Activated gamma-delta T cell treated with anti-CD3 and anti-CD28 coated beads, Interleukin-2, amount 50 U/mL, for 16 hours (primary cell): ENCODE measurements around the gene FRRS1L.

ENCODE experiments used
- DNase-seq: peaks from one replicate; pipeline ENCODE4 v3.0.0-alpha.2; 2020; ENCODE audit warnings: low read depth

Gene FRRS1L, protein sequence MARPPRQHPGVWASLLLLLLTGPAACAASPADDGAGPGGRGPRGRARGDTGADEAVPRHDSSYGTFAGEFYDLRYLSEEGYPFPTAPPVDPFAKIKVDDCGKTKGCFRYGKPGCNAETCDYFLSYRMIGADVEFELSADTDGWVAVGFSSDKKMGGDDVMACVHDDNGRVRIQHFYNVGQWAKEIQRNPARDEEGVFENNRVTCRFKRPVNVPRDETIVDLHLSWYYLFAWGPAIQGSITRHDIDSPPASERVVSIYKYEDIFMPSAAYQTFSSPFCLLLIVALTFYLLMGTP

DNA sequence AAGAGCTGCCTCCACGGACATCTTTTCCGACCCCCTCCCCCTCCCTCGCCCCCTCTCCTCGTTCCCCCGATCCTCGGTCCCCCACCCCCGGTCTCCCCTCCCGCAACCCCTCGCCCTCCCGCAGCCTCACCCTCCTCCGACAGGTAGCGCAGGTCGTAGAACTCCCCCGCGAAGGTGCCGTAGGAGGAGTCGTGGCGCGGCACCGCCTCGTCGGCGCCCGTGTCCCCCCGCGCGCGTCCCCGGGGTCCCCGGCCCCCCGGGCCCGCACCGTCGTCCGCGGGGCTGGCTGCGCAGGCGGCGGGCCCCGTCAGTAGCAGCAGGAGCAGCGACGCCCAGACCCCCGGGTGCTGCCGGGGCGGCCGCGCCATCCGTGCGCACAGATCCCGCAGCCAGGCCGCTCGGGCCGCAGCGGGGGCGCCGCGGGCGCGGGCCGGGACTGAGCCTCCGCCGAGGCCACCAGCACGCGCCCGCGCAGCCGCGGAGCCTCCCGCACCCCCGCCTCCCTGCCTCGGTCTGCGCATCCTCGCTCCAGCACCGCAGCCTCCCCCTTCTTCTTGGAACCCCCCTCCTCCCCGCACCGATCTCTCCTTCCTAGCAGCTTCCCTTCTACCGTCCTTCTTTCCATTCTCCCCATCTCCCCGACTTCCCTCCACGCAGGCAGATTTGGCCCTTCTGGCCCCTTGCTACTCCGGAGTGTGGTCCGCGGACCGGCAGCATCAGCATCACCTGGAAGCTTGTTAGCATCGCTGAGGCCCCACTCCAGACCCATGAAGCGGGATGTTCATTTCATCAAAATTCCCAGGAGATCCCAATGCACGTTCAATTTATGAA lies at the start of gene FRRS1L:
FRRS1L (minus strand) TSS at position 479 of the 831 bp plus-strand sequence; CDS start at position 368, 111 bp downstream.
- DNase-seq, result no peak

DNA sequence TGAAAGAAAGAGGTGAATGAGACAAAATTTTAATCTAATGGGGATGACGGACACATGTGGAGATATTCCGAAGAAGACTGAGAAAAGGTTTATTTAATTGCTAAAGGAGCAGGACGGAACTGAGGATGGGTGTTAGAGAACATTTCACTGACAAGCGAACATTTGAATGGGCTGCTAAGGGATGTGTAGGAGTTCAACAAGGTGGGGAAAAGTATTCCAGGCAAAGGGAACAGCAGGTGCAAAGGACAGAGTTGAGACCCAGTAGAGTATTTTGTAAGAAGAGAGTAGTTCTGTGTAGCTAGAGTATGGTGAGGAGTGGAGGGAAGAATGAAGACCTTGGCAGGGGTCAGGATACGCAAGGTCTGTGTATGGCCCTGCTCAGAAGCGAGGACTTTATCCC lies 47.4 kb upstream of the FRRS1L start:
- DNase-seq, result no peak

DNA sequence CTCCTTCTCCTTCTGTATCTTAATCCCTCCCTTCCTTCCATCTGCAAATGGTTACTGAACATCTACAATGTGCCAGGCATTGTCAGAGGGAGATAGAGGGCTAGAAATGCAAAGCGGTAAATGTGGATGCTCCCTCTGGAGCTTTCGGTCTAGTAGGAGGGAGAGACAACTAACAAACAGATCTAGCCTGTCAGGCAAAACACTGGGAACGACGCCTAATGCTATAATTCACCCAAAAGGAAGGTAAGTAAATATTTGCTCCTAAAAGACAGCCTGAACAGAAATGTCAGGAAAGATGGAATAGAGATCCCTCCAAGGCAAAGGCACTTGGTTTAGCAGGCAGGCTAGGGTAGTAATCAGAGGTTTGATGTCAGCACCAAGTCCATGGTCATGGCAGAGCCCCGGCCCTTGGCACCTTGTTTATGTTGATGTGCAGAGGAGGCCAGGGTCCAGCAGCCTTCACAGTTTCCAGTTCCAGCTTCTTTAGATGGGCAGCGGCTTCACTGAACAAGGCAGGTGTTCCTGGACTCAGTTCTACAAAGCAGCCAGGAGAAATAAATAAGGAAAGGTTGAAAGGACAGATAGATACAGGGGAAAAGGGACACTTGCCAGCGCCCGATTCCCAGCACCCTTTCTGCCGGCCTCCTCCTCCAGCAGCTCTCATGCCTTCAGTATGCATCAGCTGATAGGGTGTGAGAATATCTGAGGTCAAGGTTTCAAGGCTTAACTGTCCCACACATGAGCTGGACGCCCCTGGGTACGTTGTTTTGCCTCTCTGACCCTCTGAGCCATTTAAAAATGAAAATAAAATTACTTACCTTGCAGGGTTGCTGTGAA lies 46.5 kb upstream of the FRRS1L start:
- DNase-seq, result no peak

DNA sequence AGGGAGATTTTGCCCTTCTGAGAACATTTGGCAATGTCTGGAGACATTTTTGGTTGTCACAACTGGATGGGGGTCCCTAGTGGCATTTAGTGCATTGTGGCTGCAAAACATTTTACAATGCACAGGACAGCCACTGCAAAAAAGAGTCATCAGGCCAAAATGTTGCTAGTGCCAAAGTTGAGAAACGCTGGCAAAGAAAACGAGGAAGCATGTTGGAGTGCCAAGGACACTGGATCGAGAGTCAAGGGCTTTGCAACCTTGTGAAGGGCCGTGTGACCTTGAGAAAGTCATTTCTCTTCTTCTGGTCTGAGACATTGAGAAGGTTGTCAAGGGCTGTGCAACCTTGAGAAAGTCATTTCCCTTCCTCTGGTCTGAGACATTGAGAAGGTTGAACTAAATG lies 45.7 kb upstream of the FRRS1L start:
- DNase-seq, result no peak

DNA sequence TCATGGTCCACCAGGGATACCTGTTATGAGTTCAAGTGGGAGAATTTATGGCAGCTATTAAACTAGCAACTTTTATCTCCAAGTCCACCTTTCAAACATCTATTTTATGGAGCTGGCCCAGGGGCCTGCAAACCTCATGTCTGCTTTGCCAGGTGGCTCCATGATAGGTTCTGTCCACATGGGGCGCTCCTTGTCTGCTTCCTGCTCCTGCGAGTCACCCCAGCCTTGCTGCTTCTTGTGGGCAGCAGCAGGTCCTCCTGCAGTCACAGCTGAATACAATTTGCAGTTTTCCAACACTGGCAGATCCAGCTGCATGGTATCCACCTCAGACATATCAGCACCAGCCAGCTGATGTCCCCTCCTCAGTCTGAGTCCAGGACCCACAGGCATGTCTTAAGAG lies 39.6 kb upstream of the FRRS1L start:
- DNase-seq, result no peak

DNA sequence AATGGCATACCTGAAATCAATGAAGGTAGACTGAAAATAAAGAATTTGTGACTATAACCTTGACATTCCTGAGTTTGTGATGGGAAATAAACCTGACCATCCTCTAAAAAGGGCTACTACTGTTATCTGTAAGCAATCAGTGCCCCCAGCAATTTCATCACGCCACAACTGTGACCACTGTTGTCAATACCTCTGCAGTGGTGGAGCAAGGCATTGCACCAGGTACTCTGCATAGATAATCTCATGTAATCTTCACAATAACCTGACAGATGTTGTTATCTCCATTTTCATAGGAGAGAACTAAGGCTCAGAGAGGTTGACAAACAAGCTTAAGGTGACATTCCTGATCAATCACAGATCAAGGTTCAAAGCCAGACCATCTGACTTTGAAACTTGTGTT lies 38.5 kb upstream of the FRRS1L start:
- no peak for DNase-seq

DNA sequence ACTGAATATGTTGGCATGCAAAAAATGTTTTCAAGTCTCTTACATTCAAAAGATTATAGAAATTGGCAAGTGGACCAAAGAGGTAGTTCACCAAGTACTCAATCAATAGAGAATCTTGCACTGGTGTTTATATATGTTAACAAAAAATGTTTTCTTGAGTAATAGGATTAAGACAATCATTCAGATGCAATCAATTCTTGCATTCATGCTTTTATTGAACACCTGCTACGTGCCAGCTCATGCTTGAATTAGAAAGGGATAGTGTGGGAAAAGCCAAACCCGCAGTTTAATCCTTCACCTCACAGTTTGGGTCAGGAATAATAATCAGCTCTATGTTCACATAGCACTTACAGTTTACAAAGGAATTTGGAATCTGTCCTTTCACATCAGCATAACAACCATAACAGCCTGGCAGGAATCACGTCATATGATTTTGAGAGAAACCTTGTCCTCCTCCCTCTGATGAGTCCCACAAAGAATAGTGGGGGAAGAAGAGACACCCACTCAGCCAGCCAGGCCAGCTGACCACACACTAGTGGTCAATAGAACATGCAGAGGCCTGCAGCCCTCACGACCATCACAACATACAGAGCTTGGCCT lies 36.8 kb upstream of the FRRS1L start:
- no peak for DNase-seq

DNA sequence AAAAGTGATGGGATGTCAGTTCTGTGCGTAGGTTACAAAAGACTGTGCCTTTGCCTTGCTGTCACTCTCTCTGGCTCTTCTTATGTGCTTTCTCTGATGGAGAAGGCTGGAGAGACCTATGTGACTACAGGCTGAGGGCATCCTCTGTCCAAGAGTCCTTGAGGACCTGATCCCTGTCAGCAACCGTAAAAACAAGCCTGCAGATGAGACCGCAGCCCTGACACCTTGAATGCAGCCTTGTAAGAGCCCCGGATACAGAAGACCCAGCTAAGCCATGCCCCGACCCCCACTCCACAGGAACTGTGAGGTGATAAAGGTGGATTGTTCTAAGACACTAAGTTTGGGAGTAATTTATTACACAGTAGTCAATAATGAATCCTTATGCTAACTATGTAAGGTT lies 32.6 kb upstream of the FRRS1L start:
- DNase-seq, result no peak

DNA sequence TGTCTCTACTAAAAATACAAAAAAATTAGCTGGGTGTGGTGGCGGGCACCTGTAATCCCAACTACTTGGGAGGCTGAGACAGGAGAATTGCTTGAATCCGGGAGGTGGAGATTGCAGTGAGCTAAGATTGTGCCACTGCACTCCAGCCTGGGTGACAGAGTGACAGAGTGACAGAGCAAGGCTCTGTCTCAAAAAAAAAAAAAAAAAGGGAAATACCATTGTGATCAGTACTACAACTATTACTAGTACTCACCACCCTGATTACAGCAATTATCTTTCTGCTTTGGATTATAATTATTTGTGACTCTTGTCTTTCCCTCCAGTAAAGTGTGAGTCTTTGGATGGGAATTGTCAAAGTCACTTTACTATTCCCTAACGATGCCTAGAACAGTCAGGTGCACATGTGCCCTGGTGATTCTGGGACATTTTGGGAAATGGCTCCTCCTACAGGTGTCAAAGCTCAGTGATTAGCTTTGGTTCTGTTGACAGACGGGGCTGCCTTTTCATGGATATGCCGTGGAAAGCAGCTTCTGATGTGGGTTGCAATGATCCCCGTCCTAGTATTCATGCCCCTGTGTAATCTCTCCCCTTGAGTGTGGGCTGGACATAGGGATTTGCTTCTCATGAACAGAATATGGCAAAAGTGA lies 31.8 kb upstream of the FRRS1L start:
- DNase-seq, result no peak

DNA sequence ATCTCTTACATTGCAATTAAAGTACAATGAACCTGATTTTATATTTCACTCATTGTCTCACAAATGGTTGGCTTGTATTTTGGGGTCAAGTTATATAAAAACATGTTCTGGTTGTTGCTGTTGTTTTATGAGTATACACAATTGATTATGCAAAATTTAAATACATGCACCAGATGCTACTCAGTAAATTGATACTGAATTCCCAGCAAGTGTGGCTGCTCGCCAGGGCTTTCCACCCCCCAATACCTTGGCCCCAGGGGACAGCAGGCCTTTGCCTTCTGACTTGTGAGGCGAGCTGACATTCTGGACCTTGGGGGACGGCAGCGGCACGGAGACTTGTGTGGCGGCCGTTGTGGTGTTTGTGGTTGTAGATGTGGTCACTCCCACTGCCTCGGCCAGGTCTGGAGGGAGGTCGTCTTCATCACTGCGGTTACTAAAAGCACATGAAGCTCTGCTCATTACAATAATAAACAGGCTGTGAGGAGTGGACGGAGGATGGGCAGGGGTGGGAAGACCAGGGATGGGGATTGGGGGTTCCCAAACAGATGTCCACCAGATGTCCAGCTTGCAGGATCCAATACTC lies 27.0 kb upstream of the FRRS1L start:
- DNase-seq, result no peak

DNA sequence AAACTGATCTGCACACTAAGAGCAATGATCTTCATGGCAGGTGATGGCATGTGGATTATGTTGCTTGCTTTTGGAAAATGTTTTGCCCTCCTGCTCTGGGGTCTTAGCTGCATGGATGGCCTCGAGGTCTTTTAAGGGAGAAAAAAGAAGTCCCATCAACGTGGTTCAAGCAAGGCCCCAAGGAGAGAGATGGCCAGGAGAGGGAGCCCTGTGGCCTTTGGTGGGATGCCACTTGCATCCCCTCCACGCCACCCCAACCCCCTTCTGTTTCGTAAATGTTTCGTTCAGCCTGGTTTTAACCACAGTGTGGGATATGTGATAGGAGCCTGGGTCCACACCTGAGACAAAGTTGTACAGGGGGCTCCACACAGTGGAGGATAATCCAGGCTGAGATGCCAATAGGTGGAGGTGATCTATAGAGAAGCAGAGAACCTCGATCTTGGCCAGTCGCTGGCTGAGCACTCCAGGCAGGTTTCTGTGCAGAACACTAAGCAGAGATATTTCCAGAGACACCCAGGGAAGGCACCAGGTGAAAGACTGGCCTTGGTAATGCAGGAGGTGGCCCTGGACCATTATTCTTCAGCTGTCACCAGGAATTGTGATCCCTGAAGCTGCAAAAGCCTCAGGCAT lies 25.8 kb upstream of the FRRS1L start:
- DNase-seq, result no peak

DNA sequence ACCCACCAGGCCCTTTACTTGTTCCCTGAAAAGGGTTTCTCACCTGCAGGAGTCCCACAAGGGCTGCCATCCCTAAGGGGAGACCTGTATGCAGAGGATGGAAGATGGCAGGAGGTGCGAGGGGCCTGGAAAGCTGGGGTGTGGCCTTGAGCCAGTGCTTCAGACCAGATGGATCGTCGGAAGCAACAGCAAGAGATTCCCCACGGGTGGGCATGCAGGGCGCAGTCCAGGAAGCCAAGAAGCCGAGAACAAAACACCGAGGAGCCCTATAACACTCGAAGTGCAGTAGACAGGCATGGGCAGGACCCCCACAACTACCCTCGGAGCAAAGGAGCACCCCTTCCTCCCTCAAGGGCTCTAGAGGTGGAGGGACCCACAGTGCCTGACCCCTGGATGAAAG lies 24.7 kb upstream of the FRRS1L start:
- no peak for DNase-seq

DNA sequence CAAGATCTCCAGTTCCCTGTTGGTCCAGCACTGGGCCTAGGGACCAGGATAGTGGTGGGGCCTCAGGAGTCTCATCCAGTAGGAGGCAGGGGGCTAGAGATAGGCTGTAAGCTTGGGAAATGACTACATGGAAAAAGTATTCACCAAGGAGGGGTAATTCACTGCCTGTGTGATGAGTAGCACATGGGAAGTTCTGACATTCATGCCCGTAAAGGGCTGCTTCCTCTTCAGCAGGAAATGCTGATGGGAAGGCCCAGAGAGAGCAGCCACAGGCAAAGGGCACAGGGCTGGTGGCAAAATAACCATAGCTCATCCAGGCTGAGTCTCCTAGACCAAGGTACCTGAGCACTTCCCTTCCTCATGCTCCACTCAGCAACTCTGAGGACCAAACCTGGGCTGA lies 23.1 kb upstream of the FRRS1L start:
- DNase-seq, result no peak

DNA sequence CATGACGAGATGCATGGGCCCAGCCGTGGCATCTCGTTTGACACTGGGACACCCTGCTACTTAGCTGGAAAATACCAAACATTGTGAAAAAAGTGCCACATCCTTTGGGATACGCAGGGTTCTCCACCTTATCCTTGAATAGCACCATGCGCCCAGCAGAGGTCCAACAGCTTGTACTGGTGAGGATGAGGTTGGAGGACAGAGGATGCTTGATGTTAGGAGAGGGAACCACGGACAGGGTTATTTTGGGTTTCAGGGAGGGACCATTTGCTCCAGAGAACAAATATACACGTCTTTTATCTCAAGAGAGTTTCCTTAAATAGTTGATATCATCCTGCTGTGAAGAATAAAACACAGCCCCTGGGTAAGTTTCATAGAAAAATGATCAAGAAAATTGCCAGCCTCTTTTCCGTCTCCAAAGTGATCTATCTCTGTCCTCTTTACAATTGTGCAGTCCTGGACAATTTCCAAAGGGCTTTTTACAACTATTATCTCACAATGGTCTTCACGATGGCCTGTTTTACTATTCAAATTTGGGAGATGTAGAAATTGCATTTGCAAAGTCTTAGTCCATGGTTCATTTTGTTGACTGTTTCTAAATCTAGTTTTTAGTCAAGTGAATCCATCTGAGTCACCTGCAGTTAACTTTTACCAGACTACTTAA lies 19.9 kb upstream of the FRRS1L start:
- DNase-seq, result no peak

DNA sequence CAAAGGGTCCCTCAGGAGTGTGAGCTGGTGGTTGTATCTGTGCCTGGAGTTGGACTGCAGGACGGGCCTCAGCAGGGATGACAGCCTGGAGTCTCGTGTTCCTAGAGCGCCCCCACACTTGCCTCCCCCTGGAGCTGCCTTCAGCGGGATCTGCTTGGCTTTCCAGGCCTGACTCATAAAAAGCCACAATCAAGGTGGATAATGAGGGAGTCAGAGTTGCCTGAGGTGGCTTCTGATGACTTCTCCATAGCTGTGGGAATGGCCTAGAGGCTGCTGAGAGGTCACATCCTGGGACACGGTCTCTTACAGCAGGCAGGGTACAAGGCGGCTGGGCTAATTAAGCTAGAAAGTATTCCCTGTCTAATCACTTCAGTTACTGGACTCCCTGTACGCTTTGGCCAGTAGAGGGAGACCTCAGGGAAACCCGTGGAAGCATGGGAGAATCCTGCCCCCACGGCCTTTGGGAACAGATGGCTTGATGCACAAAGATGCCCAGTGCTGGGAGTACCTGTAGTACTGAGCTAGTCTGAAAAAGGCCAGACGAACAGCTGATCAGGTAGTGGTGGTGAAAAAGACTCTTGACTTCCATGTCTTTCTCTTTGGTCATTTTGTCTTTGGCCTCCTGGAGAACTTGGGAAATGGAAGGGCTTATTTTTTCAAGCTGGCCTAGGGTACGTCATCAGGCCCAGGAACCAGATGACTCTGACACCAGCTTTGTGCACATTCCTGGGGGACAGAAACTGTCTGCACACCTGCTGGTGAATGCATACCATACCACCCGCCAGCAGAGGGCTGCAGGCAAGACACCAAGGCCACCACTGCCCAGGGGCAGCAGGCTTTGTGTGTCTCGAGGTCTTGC lies 16.1 kb upstream of the FRRS1L start:
- no peak for DNase-seq

DNA sequence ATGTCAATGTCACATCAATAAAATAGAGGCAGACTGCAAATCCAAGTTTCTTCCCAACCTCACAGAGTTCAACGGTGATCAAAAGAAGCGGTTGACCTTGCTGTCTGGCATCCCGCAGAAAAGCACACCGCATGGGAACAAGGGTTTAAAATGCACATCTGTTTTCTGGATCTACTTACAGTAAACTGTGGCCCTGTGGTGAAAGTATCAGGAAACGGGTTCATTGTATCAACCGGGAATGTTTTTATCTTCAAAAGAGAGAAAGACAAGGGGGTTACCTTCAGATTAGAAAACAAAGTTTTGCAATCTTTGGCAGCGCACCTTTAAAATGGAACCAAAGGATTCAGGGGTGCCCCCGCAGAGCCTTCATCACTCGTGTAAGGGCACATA lies 15.5 kb upstream of the FRRS1L start:
- no peak for DNase-seq

DNA sequence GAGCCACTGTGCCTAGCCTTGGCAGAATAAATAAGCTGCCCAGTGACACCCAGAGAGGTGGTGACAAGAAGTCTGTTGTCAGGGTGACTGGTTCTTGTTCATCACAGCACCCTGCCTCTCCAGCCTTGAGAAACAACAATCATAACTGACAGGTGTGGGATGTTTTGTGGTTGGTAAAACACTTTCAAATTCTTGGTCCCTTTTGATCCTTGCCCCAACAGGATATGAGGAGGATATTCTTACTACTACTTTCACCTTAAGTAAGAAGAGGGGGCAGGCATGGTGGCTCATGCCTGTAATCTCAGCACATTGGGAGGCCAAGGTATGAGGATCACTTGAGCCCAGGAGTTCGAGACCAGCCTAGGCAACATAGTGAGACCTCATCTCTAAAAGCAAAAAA lies 14.2 kb upstream of the FRRS1L start:
- no peak for DNase-seq

DNA sequence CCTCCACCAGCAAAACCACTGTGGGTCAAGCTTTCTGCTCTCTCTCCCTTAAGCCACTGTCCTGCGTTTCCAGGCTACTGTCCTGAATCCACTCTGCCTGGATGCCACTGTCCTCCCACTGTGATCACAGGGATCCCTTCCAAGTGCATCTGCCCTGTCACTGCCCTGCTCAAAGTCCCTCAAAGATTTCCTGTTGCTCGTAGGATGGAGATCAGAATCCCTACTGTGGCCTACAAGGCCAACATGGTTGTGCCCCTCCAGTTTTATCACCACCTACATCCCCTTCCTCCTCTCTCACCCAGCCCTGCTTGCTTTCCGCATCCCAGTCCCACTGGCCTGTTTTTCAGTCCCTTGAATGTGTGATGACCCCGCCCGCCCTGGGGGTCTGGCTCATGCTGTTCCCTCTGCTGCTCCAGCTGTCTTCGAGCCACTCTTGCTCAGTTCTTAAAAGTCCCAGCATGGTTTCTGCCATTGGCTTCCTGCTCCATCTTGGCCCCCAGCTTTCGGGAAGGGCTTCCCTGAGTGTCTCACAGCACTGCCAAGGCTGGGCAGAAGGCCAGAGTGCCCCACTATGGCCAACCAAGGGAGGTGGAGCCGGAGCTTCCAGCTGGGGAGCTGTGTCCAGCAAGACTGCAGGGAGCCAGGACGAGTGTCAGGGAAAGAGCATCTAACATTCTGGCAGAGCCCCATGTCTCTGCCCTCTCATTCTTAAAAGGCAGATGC lies 12.9 kb upstream of the FRRS1L start:
- no peak for DNase-seq

DNA sequence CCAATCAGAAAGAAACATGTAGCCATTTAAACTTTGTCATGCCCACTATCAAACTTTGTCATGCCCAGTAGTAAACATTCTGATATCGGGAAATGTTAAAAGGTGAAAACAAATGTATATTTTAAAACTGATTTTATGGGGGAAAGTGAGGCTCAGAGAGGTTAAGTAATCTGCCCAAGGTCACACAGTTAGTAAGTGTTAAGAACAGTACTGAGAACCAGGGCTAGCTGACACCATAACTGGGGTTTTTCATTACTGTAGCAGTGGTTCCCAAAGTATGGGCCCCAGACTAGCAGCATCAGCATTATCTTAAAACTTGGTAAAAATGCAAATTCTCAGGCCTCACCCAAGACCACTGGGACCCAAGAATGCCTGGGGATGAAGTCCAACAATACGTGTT lies 9.9 kb upstream of the FRRS1L start:
- no peak for DNase-seq
